ENCODE results near the gene MOB3B. TPM values are rescaled to one million over a fixed set of nuclear protein-coding genes. Genes with fewer than 3 reads are reported as not detected.
"Not testable (repeated sequence)": the region's sequence is repeated elsewhere in the genome, so short reads cannot be mapped to it uniquely, and the experiment has no call there.

Gene MOB3B
- total RNA-seq, 1 donor from 2014 or later, result 0.99 TPM

DNA sequence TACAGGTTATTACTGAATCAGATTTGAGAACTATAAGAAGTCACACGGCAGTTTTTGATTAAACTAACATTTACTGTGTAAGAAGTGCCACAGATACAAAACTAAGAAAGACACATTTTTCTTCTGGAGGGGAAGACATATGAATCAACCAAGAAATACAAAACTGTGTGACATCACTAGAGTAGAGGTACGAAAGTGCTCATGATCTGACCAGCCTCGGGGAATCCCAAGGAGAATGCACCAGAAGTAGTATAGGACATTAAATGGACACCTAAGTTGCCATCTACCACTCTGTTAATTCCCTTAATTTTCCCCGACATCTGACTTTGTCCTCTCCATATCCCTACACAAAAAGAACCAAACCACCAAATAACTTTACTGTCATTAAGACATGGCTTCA, 10.8 kb downstream of the MOB3B start:
- DNase-seq (ENCODE audit: low read depth in 2 of 2), result no peak

DNA sequence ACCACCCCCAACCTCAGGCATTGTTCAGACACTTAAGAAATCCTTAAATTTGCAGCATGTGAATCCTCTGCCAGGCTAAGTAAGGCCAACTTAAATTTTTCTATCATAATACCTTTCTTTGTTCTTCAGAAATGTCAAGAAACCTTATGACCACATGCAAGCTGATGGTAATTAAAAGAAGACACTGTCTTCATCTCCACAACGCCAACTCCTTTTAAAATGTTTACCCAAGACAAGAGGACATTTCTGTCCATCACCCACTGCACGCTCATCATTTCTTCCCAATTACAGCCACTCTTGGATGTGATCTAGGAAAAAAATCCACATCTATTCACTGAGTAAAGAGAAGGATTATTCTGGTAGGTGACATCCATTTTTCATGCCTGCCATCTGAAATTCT, 11.6 kb downstream of the MOB3B start:
- DNase-seq (ENCODE audit: low read depth in 2 of 2), result no peak

DNA sequence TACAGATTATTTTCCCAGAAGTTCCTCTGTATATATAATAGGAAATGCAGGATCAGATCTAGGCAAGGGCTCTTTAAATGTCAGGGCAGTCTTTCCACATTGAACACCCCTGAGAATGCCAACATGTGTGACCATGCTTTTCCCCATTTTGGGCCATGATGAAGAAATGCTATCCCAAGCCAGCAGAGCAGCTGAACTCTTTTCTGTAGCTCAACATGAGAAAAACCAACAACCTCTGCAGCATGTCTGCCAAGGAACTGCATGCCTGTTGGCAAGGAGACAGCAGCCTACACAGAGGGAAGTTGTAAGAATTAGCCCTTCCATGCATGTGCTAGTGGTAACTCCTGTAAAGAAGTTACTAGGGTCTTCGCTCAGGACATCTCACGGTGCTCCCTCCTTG, 15.1 kb downstream of the MOB3B start:
- no peak for DNase-seq (ENCODE audit: low read depth in 2 of 2)

DNA sequence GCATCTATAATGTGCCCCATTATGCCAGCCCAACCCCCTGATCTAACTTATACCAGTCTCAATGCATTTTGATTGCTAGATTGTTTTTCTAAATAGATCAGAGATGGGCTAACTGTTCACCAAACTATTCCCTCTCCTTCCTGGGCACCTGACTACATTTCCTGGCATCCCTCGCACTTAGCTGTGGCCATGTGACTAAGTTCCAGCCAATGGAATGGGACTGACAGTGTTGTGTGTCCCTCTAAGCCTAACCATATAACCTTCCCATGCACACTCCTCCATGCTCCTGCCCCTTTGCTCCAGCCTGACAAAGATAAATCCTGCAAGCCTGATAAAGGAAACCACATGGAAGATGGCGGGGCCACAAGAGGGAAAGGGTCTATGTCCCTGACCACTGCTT, 17.8 kb downstream of the MOB3B start:
- DNase-seq (ENCODE audit: low read depth in 2 of 2), result no peak

DNA sequence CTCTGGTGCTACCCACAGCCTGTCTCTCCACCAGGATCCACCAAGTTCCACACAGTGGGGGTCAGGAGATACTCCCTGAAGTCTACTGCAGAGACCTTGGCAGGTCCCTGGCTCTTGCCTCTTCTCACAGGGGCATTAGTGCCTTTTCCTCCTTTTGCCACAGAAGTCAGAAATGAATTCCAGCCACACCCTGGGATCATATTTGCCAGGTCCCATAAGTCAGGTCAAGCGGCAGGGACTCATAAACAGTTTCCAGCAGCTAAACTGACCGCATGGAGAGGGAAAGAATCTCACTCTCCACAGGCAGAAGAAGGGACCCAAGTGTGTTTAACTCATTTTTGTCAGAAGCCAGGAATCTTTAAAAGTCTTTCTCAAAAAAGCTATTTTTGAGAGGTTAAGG, 18.8 kb downstream of the MOB3B start:
- no peak for DNase-seq (ENCODE audit: low read depth in 2 of 2)

- no peak for DNase-seq (ENCODE audit: low read depth in 2 of 2)
Measured at GRCh38 chr9:27506981-27507380, 22.6 kb downstream of the MOB3B start.

- peak; percentile 4 to 82 for DNase-seq (ENCODE audit: low read depth in 2 of 2)
Measured at GRCh38 chr9:27505744-27506161, 23.9 kb downstream of the MOB3B start.

DNA sequence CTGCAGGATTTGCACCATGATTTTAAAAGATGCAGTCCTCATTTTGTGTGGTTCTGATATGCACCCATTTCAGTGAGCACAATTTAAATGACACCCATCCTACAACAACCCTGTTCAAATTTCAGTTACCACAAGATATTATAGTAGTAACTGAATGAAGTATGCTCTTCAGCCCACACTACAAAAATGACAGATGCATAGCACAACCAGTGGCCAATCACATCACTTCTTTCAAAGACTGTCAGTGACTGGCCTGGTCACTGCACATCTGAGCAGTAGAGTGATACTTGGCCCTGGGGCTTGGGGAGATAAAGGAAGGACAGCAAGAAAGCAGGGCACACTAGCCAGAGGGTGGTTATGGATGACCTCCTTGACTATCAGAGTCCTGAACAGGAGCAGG, 25.4 kb downstream of the MOB3B start:
- DNase-seq (ENCODE audit: low read depth in 2 of 2), result no peak

GRCh38 chr9:27503623-27504022, 26.0 kb downstream of the MOB3B start:
- no peak for DNase-seq (ENCODE audit: low read depth in 2 of 2)

DNA sequence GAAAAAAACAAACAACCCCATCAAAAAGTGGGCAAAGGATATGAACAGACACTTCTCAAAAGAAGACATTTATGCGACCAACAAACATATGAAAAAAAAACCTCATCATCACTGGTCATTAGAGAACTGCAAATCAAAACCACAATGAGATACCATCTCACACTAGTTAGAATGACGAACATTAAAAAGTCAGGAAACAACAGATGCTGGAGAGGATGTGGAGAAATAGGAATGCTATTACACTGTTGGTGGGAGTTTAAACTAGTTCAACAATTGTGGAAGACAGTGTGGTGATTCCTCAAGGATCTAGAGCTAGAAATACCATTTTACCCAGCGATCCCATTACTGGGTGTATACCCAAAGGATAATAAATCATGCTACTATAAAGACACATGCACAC, 28.7 kb downstream of the MOB3B start:
- DNase-seq (ENCODE audit: low read depth in 2 of 2), result not testable (repeated sequence)

DNA sequence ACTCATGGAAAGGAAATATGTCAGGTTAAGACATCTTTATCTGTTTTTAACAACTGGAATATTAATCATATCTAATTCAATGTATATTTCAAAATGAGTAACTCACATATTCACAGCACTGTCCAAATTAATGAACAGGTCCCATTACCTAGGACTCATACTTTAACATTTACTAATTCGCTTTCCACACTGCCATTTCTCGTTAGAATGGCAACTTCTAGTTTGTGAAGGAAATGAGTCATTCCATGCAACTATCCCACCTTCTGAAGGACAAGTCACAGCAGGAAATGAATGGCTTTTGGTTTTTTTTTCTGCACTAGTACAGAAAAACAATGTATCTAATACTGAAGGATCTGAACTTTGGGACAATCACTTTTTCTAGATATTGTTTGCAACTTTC, 30.2 kb downstream of the MOB3B start:
- peak; percentile 74 to 75 for DNase-seq (ENCODE audit: low read depth in 2 of 2)

GRCh38 chr9:27497883-27498417, 31.7 kb downstream of the MOB3B start:
- DNase-seq (ENCODE audit: low read depth in 2 of 2), result peak in 1 of 2 donors; percentile 71

GRCh38 chr9:27496135-27496504, 33.5 kb downstream of the MOB3B start:
- no peak for DNase-seq (ENCODE audit: low read depth in 2 of 2)

DNA sequence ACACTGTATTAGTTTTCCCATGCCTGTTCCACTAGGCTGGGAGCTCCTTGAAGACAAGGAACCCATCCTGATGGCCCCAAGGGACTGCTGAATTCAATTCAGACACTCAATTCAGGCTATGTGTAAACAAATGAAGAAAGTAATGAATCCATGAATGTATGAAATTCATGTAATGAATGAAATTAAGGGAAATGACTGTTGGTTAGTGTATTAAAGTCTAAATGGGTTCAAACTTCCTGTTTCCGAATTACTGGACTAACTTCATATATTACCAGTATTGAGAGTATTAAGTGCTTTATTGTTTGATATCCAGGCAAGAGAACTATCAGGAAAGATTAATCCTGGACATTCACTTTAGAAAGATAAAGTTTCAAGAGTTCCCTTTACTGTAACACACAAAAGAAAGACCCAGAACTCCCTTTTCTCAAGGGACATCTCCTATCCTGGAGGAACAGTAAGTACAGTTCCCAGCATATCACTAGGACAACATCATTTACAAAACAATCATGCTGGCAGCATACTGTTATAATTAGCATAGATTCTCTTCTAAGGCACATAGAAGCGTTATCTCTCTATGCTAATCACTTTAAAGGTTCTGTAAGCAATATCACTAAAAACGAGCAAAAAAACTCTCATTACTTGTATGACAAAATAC, 34.0 kb downstream of the MOB3B start:
- DNase-seq (ENCODE audit: low read depth in 2 of 2), result no peak

DNA sequence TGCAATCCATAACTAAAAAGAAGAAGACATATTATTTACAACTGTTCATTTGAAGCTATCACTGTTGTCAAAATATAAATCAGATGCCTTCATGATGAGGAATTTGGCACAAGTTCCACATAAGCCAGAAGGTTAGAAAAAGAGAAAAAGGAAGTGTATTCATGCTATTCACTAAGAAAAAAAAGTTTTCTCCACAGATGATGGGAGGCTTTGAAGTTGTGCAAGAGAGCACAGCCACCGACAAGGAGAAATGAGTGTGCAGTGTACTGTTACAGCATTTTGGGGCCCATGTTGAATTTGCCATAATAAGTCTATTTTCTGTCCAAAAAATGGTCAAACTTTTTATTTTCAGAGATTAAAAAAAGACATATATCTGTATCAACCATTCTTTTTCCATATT, 38.5 kb downstream of the MOB3B start:
- peak in 1 of 2 donors; percentile 29 for DNase-seq (ENCODE audit: low read depth in 2 of 2)

DNA sequence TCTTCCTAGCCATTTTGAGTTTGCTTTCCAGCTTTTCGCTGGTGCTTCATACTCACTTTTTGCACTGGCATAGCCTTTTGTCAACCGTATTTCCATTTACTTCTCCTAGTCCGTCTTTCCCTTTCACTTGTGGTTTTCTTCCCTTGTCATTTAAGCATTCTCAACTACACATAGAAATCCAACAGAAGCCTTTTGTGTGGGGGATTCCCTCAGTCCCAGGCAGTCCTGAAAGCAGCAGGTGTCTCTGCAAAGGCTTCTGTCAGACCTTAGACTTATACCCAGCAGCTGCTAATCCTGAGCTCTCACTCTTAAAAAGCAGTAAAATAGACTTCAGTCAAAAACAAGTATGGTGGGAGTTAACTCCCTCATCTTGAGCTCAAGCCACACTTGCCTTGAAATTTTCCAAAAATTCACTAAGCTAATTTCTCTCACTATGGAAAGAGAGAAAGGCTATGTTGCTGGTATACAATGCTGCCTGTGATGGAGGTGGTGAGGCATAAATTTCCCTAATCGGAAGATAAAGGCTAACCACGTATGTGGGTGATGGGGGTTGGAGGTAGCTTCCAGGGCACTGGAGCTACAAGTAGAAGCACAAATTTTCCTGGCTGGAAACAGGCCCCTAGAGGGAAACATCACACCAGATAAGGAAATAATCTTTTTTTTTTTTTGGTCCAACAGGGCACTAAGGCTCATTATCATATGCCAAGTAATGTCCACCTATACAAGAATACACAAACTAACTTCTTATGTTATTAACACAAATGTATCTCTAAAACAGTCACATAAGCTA, 40.3 kb downstream of the MOB3B start:
- no peak for DNase-seq (ENCODE audit: low read depth in 2 of 2)

DNA sequence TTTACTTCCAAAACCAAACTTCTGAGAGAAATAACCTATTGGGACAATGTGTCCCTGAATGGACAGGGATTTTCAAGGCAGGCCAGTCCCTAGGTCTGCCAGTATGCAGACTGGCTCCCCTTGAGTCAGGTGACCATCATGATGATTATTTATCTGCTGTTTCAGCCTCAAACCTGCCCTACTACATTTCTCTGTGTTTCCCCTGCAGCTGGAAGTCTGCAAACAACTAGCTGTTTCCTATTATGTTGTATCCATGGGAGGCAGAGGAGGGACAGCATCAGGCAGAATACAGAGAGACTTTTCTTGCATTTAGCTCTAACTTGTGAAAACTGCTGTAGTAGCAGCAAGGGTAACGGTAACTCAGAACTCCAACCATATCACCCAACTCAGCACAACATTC, 41.7 kb downstream of the MOB3B start:
- DNase-seq (ENCODE audit: low read depth in 2 of 2), result no peak

DNA sequence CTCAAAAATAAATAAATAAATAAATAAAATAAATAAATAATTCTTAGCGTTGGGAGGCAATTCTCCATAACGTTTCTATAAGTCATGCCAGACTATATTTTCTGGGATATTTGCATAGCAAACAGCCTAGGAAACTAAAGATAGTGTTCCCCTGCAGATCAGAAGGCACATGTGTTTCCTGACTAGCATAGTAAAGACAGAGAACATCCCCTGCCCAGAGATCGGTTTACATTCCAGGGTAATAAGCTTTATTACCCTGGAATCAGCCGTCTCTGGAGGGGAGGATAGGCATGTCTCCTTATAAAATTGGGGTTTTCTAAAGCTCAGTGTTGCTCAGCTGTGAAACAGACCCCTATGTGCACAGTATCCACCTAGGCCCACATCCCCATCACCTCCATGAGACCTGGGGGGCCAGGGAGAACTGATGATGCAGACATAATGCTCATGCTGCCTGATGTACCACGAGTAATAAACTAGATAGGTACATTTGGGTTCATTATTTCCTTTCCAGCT, 42.4 kb downstream of the MOB3B start:
- DNase-seq (ENCODE audit: low read depth in 2 of 2), result no peak

GRCh38 chr9:27485158-27485557, 44.5 kb downstream of the MOB3B start:
- no peak for DNase-seq (ENCODE audit: low read depth in 2 of 2)

- DNase-seq (ENCODE audit: low read depth in 2 of 2), result no peak
Measured at GRCh38 chr9:27483576-27483975, 46.0 kb downstream of the MOB3B start.

DNA sequence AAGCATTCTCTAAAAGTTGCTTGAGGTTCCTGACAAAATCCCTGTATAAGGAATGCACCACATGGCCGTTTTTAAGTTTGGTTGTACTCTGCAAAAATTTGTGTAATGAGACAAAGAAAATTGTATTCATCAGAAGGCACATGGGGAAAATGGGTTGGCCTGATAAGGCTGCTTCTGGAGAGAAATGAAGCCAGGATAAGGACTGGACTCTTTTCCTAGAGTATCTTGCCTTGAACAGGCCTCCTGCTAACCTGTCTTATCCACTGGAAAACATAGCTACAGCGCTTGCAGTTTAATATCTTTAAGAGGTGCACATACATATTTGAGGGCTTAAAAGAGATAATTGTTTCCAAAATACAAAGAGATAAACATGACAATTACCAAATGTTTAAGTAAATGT, 46.9 kb downstream of the MOB3B start:
- DNase-seq (ENCODE audit: low read depth in 2 of 2), result no peak

- no peak for DNase-seq (ENCODE audit: low read depth in 2 of 2)
Measured at GRCh38 chr9:27478322-27478721, 51.3 kb downstream of the MOB3B start.
